Neural cell (in vitro differentiated cells): Measurements from ENCODE around the gene RPL39L. TPM values are rescaled to one million over a fixed set of nuclear protein-coding genes. Genes with fewer than 3 reads are reported as not detected.

ENCODE experiments used
- H2AFZ ChIP-seq: fragments of 200-600, 300-800 bp; sonication (generic), shearing (Covaris generic); 2 replicates; pipeline ENCODE4 v1.6.0; 2014; ENCODE audit warnings: low read depth, mild to moderate bottlenecking, antibody characterized with exemption, low read length, moderate library complexity
- H3F3A ChIP-seq: fragments of 200-600 bp; shearing (Covaris generic); 2 replicates; pipeline ENCODE4 v1.6.1; 2016; ENCODE audit warnings: mild to moderate bottlenecking, moderate library complexity, mixed read lengths, antibody characterized with exemption, low read length; ENCODE audit not compliant: insufficient read depth, poor library complexity, severe bottlenecking
- H3K27ac ChIP-seq: fragments of 200-600, 300-800 bp; sonication (generic), shearing (Covaris generic); 2 replicates; pipeline ENCODE4 v1.5.1; 2014; ENCODE audit warnings: mild to moderate bottlenecking, low read length, moderate library complexity
- H3K27me3 ChIP-seq: fragments of 300-800, 200-600 bp; sonication (generic), shearing (Covaris generic); 2 replicates; pipeline ENCODE4 v1.6.0; 2014; ENCODE audit warnings: mild to moderate bottlenecking, low read depth, low read length, moderate library complexity; ENCODE audit not compliant: insufficient read depth
- H3K36me3 ChIP-seq: fragments of 300-800, 200-600 bp; sonication (generic), shearing (Covaris generic); 2 replicates; pipeline ENCODE4 v1.5.1; 2014; ENCODE audit warnings: mild to moderate bottlenecking, antibody characterized with exemption, low read length, moderate library complexity; ENCODE audit not compliant: insufficient read depth
- H3K4me2 ChIP-seq: fragments of 300-800, 200-600 bp; sonication (generic), shearing (Covaris generic); 2 replicates; pipeline ENCODE4 v1.6.0; 2014; ENCODE audit warnings: mild to moderate bottlenecking, low read length
- H3K4me3 ChIP-seq: fragments of 300-800, 200-600 bp; sonication (generic), shearing (Covaris generic); 2 replicates; pipeline ENCODE4 v1.5.1; 2014; ENCODE audit warnings: mild to moderate bottlenecking, low read length, moderate library complexity
- H3K79me2 ChIP-seq: fragments of 200-600 bp; shearing (Covaris generic); replicated peaks from 2 replicates; pipeline ENCODE4 v1.6.0; 2014; ENCODE audit warnings: mild to moderate bottlenecking, low read length, moderate library complexity; ENCODE audit not compliant: insufficient read depth
- H3K9ac ChIP-seq: fragments of 300-800, 200-600 bp; sonication (generic), shearing (Covaris generic); 2 replicates; pipeline ENCODE4 v1.6.1; 2016; ENCODE audit warnings: mild to moderate bottlenecking, low read length, mixed read lengths
- H3K9me2 ChIP-seq: fragments of 200-600 bp; shearing (Covaris generic); 2 replicates; pipeline ENCODE4 v1.6.1; 2016; ENCODE audit warnings: mild to moderate bottlenecking, low read length, mixed read lengths; ENCODE audit not compliant: insufficient read depth
- H3K9me3 ChIP-seq: fragments of 200-600, 300-800 bp; sonication (generic), shearing (Covaris generic); 2 replicates; pipeline ENCODE4 v1.6.1; 2016; ENCODE audit warnings: mild to moderate bottlenecking, mixed run types, low read length, moderate library complexity, mixed read lengths
- H4K20me1 ChIP-seq: fragments of 200-600 bp; shearing (Covaris generic); 2 replicates; pipeline ENCODE4 v1.6.1; 2016; ENCODE audit warnings: mild to moderate bottlenecking, mixed run types; ENCODE audit not compliant: insufficient read depth
- EP300 ChIP-seq: fragments of 450-650 bp; conservative IDR thresholded peaks from 2 replicates; pipeline ENCODE4 v1.6.1; 2014; ENCODE audit warnings: antibody characterized with exemption, mild to moderate bottlenecking, moderate library complexity; ENCODE audit not compliant: poor library complexity, severe bottlenecking
- EZH2 ChIP-seq: fragments of 200-600, 300-800 bp; shearing (Covaris generic), sonication (generic); IDR thresholded peaks from 2 replicates; pipeline ENCODE4 v1.6.1; 2014; ENCODE audit warnings: antibody characterized with exemption, low read length, borderline replicate concordance, mild to moderate bottlenecking; ENCODE audit not compliant: insufficient read depth, poor library complexity, severe bottlenecking
- MXI1 ChIP-seq: fragments of 450-650 bp; conservative IDR thresholded peaks from 2 replicates; pipeline ENCODE4 v1.6.1; 2014; ENCODE audit warnings: antibody characterized with exemption, mild to moderate bottlenecking; ENCODE audit not compliant: poor library complexity, severe bottlenecking
- POLR2AphosphoS5 ChIP-seq: IDR thresholded peaks from 2 replicates; pipeline ENCODE4 v1.6.1; 2012
- RAD21 ChIP-seq: fragments of 450-650 bp; conservative IDR thresholded peaks from 2 replicates; pipeline ENCODE4 v1.6.1; 2014; ENCODE audit warnings: antibody characterized with exemption, mild to moderate bottlenecking, moderate library complexity
- SMC3 ChIP-seq: fragments of 450-650 bp; conservative IDR thresholded peaks from 2 replicates; pipeline ENCODE4 v1.6.1; 2014; ENCODE audit warnings: antibody characterized with exemption, mild to moderate bottlenecking, moderate library complexity; ENCODE audit not compliant: poor library complexity
- TAF1 ChIP-seq: IDR thresholded peaks from 2 replicates; pipeline ENCODE4 v1.6.1; 2012; ENCODE audit warnings: low read depth
- polyA plus RNA-seq: library from polyadenylated mRNA; depleted of rRNA; stranded (reverse); fragments of >200 nt; gene quantifications from 2 replicates; pipeline ENCODE4 v1.2.3, GENCODE V29; 2014
- TF ChIP-seq, protein P1 (sequence below): fragments of 450-650 bp; IDR thresholded peaks from 2 replicates; pipeline ENCODE4 v1.5.1; 2014; ENCODE audit warnings: antibody characterized with exemption, mild to moderate bottlenecking, moderate library complexity; ENCODE audit not compliant: poor library complexity, severe bottlenecking
- TF ChIP-seq, protein P2 (sequence below): IDR thresholded peaks from 2 replicates; pipeline ENCODE4 v1.6.1; 2012; ENCODE audit warnings: borderline replicate concordance

Gene RPL39L
- polyA plus RNA-seq, 1 donor from 2014 or later, result 19.9 TPM

DNA sequence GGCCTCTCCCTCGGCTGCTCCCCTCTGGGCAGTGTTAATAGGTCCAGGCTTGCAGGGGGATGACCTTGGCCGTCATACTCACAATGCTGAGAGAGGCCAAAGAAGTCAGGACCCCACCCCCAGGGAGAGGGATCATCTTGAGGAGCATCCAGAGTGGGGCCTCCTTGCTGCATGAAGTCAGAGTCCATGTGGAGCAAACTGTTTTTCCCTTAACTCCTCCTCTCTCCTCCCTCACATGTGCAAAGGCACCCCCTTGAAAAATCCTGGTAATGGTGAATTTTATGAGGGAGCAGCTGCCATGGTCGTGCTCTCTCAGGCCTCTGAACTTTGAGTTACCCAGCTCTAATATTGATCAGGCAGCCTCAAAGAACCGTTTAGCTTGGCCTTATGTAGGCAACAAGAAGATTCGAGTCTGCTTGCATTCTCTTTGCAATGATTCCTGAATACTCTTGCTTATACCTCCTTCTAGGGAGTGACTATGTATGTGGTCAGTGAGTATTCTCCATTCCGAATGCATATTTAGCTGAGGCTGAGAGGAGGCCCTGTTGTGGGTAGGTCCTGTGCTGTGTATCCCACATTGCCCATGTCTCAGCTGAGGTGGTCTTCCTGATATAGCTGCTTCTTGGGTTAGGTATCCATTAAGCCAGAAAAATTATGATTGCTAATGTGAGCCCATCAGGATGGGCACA is 23.1 kb upstream of the RPL39L start:
- no peaks in the 10 kb centered on the region for H3K9me3 ChIP-seq
- no peaks in the 10 kb centered on the region for H3K9me2 ChIP-seq
- no peaks in the 10 kb centered on the region for H3K36me3 ChIP-seq
- H3K4me2 ChIP-seq, result no peak overlapping the region
- peaks cover 3% of the 10 kb centered on the region for H3F3A ChIP-seq
- no peak overlapping the region for H2AFZ ChIP-seq
- H3K27me3 ChIP-seq, result no peaks in the 10 kb centered on the region
- no peak overlapping the region for H3K27ac ChIP-seq
- TF ChIP-seq RAD21 (no peak), EZH2 (no peak), TAF1 (no peak), EP300 (no peak), SMC3 (no peak), POLR2AphosphoS5 (no peak), MXI1 (no peak)
- TF ChIP-seq, protein P1, sequence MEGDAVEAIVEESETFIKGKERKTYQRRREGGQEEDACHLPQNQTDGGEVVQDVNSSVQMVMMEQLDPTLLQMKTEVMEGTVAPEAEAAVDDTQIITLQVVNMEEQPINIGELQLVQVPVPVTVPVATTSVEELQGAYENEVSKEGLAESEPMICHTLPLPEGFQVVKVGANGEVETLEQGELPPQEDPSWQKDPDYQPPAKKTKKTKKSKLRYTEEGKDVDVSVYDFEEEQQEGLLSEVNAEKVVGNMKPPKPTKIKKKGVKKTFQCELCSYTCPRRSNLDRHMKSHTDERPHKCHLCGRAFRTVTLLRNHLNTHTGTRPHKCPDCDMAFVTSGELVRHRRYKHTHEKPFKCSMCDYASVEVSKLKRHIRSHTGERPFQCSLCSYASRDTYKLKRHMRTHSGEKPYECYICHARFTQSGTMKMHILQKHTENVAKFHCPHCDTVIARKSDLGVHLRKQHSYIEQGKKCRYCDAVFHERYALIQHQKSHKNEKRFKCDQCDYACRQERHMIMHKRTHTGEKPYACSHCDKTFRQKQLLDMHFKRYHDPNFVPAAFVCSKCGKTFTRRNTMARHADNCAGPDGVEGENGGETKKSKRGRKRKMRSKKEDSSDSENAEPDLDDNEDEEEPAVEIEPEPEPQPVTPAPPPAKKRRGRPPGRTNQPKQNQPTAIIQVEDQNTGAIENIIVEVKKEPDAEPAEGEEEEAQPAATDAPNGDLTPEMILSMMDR, result no peak
- TF ChIP-seq, protein P2, sequence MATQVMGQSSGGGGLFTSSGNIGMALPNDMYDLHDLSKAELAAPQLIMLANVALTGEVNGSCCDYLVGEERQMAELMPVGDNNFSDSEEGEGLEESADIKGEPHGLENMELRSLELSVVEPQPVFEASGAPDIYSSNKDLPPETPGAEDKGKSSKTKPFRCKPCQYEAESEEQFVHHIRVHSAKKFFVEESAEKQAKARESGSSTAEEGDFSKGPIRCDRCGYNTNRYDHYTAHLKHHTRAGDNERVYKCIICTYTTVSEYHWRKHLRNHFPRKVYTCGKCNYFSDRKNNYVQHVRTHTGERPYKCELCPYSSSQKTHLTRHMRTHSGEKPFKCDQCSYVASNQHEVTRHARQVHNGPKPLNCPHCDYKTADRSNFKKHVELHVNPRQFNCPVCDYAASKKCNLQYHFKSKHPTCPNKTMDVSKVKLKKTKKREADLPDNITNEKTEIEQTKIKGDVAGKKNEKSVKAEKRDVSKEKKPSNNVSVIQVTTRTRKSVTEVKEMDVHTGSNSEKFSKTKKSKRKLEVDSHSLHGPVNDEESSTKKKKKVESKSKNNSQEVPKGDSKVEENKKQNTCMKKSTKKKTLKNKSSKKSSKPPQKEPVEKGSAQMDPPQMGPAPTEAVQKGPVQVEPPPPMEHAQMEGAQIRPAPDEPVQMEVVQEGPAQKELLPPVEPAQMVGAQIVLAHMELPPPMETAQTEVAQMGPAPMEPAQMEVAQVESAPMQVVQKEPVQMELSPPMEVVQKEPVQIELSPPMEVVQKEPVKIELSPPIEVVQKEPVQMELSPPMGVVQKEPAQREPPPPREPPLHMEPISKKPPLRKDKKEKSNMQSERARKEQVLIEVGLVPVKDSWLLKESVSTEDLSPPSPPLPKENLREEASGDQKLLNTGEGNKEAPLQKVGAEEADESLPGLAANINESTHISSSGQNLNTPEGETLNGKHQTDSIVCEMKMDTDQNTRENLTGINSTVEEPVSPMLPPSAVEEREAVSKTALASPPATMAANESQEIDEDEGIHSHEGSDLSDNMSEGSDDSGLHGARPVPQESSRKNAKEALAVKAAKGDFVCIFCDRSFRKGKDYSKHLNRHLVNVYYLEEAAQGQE, result no peak
- no peak overlapping the region for H3K9ac ChIP-seq
- no peak overlapping the region for H3K4me3 ChIP-seq
- no peaks in the 10 kb centered on the region for H3K79me2 ChIP-seq
- no peaks in the 10 kb centered on the region for H4K20me1 ChIP-seq

DNA sequence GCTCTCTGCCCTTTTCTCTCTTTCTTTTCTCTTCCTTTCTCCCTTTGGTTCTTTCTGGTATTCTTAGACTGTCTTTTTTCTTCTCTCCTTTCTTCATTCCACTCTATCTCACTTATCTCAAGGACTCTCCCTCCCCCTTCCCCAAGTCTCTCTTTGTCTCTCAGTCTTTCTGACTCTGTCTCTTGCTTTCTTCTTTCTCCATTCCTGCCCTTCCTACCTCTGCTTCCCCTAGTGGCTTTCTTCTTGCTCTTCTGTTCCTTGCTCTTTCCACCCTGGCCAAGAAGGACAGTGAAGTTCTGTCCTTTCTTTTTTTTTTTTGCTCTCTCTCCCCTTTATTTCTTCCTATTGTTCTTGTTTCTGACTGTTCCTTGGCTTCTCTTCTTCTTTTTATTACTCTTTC is 22.3 kb upstream of the RPL39L start:
- Histone ChIP-seq H3K79me2 (no peaks in the 10 kb centered on the region), H3K4me3 (no peak overlapping the region), H3K36me3 (no peaks in the 10 kb centered on the region), H4K20me1 (no peaks in the 10 kb centered on the region), H2AFZ (no peak overlapping the region), H3F3A (peaks cover 3% of the 10 kb centered on the region), H3K27me3 (no peaks in the 10 kb centered on the region), H3K9me2 (no peaks in the 10 kb centered on the region), H3K9ac (no peak overlapping the region), H3K9me3 (no peaks in the 10 kb centered on the region), H3K4me2 (no peak overlapping the region), H3K27ac (no peak overlapping the region)
- TF ChIP-seq EP300 (no peak), RAD21 (no peak), TAF1 (no peak), SMC3 (no peak), MXI1 (no peak), POLR2AphosphoS5 (no peak), EZH2 (no peak)
- TF ChIP-seq, protein P2, result no peak
- TF ChIP-seq, protein P1, result no peak
